Fibroblast of villous mesenchyme (primary cell): ENCODE measurements around the gene RERE. TPM values are rescaled to one million over a fixed set of nuclear protein-coding genes. Genes with fewer than 3 reads are reported as not detected.

Source experiments
- DNase-seq: peaks from one replicate; pipeline ENCODE4 v3.0.0-alpha.2; 2010; ENCODE audit warnings: low read depth
- H3K4me3 ChIP-seq: 2 replicates; pipeline ENCODE4 v1.5.1; 2011; ENCODE audit warnings: low read depth, mild to moderate bottlenecking, low read length
- CTCF ChIP-seq: IDR thresholded peaks from 2 replicates; pipeline ENCODE4 v1.5.1; 2012; ENCODE audit warnings: low read depth, mild to moderate bottlenecking, low read length; ENCODE audit not compliant: insufficient read depth
- total RNA-seq: library from RNA; depleted of rRNA; stranded (reverse); fragments of >200 nt; gene quantifications from 2 replicates; pipeline ENCODE4 v1.2.3, GENCODE V29; 2012

The RERE gene
- total RNA-seq, 1 donor = 51.4 TPM

GRCh38 chr1:8643542-8644536 is 173.6 kb downstream of the RERE start:
- no peak for TF ChIP-seq CTCF
- no peak overlapping the region for H3K4me3 ChIP-seq
- DNase-seq = no peak

GRCh38 chr1:8642114-8642513 is 175.3 kb downstream of the RERE start:
- DNase-seq = no peak
- TF ChIP-seq CTCF = no peak
- no peak overlapping the region for H3K4me3 ChIP-seq

GRCh38 chr1:8641377-8641997 is 176.0 kb downstream of the RERE start:
- TF ChIP-seq CTCF = no peak
- DNase-seq = no peak
- H3K4me3 ChIP-seq = no peak overlapping the region

- no peak for TF ChIP-seq CTCF
- DNase-seq = no peak
- no peak overlapping the region for H3K4me3 ChIP-seq
Observed at GRCh38 chr1:8640950-8641349, 176.5 kb downstream of the RERE start.

- H3K4me3 ChIP-seq = no peak overlapping the region
- no peak for TF ChIP-seq CTCF
- no peak for DNase-seq
Observed at GRCh38 chr1:8639148-8639547, 178.3 kb downstream of the RERE start.

GRCh38 chr1:8633741-8634501 is 183.5 kb downstream of the RERE start:
- H3K4me3 ChIP-seq = no peak overlapping the region
- DNase-seq = no peak
- no peak for TF ChIP-seq CTCF
